Adipose tissue (tissue), 3 donors: Measurements from ENCODE around the gene CWC27. TPM values are rescaled to one million over a fixed set of nuclear protein-coding genes. Genes with fewer than 3 reads are reported as not detected.
"Not testable (repeated sequence)": the region's sequence is repeated elsewhere in the genome, so short reads cannot be mapped to it uniquely, and the experiment has no call there.

ENCODE experiments used
- H3K27ac ChIP-seq: one replicate; pipeline ENCODE4 v1.5.1; 2013; ENCODE audit warnings: low read depth, low read length
- WGBS, 3 donors: extraction: QIAGEN DNeasy Blood & Tissue Kit; methylation state at CpG; one replicate each; pipeline ENCODE4 v1.1.7; 2013; 5-methylcytosine and 5-hydroxymethylcytosine counted together
- polyA plus RNA-seq, 3 donors: library from polyadenylated mRNA; stranded (reverse); fragments of 200-250 nt; gene quantifications; one replicate each; pipeline ENCODE4 v1.2.3, GENCODE V29; 2013
- donor health status: healthy with polysubstance abuse.
- donor health status: Bipolar disorder and iron deficiency.
- donor health status: healthy.

Gene CWC27
- polyA plus RNA-seq, 3 donors: 6.3 to 19.0 (median 11.2) TPM

DNA sequence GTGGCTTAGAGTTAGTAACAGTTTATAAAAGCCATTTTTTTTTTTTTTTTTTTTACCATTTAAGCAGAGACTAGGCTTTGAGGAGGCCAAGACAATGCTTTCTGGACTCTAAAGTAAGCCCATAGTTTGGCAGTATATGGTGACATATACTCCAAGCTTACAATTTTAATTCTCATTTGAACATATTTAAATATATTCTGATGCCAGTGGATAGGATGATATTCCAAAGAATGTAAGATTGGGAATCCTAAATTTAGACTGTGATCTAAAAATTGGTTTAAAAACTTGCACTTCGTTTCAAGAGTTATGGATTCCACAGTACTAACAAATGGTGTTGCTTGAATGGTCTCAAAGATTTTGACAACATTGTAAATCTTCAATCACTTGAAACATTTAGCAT is 112.1 kb downstream of the CWC27 start:
- no peak overlapping the region for H3K27ac ChIP-seq
- 96 to 98% (median 97%) methylated on average over 1 of the region's 1 CpG for WGBS, 3 donors

DNA sequence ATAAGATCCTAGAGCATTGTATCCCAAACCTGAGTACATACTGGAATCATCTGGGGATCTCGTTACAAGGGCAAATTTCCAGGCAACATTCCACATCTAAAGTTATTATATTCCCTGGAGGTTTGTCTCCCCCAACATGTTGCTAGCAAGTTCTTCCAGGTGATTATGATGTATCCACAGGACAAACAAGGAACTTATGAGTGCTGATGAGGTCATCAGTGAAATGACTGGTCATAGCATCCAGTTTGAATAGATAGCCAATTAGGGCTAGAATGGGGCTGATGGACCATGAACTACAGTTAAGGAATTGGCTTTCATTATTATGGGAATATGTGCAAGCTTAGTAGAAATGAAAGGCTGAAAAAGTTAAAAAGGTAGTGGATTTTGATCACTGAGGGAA is 115.2 kb downstream of the CWC27 start:
- no peak overlapping the region for H3K27ac ChIP-seq
- WGBS, 3 donors: 89 to 100% (median 93%) methylated on average over 1 of the region's 1 CpG

GRCh38 chr5:64884541-64884940 is 115.8 kb downstream of the CWC27 start:
- WGBS, 3 donors: 93 to 98% (median 96%) methylated on average over 1 of the region's 1 CpG

GRCh38 chr5:64887910-64888309 is 119.2 kb downstream of the CWC27 start:
- 95 to 98% (median 96%) methylated on average over 2 of the region's 2 CpGs for WGBS, 3 donors
- no peak overlapping the region for H3K27ac ChIP-seq

More at GRCh38 chr5:64884541-64884940, 115.8 kb downstream of the CWC27 start:
- no peak overlapping the region for H3K27ac ChIP-seq

DNA sequence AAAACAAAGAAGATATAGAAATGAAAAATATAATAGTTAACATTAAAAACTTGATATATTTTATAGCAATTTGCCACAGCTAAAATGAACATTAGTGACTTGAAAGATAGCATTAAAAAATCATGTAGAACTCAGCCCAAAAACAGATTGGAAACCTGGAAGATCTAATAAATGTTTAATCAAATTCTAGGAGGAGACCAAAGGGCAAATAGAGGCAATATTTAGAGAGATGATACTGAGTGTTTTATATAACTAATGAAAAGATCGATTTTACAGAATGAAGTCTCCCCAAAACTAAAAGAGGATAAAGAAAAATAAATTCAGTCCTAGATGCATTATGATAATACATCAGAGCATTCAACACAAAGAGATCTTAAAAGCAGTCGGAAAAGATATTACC is 127.0 kb downstream of the CWC27 start:
- 96 to 99% (median 98%) methylated on average over 2 of the region's 2 CpGs for WGBS, 3 donors
- H3K27ac ChIP-seq: no peak overlapping the region

- 83 to 93% (median 84%) methylated on average over 1 of the region's 1 CpG for WGBS, 3 donors
- no peak overlapping the region for H3K27ac ChIP-seq
Measured at GRCh38 chr5:64899838-64900237, 131.1 kb downstream of the CWC27 start.

DNA sequence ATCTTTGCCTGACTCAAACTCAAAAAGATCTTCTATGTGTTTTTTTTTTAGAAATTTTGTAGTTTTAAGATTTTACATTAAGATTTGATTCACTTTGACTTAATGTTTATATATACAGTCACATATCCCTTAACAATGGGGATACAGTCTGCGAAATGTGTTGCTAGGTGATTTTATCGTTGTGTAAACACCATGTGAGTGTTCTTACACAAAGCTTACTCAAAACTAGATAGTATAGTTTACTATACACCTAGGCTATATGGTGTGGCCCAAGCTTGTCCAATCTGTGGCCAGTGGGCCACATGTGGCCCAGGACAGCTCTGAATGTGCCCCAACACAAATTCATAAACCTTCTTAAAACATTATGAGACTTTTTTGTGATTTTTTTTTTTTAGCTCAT is 131.9 kb downstream of the CWC27 start:
- H3K27ac ChIP-seq: no peak overlapping the region
- 56 to 94% (median 93%) methylated on average over 2 of the region's 2 CpGs for WGBS, 3 donors

GRCh38 chr5:64907399-64907798 is 138.7 kb downstream of the CWC27 start:
- H3K27ac ChIP-seq: not testable (repeated sequence)

DNA sequence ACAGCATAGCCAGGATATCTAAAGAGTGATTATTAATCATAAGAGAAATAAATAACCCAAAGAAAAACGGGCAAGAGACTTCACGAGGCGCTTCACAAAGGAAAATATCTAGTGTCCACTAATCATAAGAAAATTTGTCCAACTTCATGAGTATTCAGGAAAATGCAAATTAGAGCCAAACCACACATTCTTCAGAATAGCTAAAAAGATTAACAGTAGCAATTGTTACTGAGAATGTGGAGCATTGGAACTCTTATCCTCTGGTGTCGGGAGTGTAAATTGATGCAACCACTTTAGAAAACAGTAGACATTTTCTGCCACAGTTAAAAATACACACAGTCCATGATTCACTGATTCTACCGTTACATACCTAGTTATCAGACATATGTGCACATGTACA is 145.7 kb downstream of the CWC27 start:
- H3K27ac ChIP-seq: no peak overlapping the region
- 90 to 96% (median 91%) methylated on average over 5 of the region's 5 CpGs for WGBS, 3 donors

GRCh38 chr5:64918083-64918482 is 149.4 kb downstream of the CWC27 start:
- WGBS, 3 donors: 73 to 91% (median 75%) methylated on average over 1 of the region's 1 CpG

DNA sequence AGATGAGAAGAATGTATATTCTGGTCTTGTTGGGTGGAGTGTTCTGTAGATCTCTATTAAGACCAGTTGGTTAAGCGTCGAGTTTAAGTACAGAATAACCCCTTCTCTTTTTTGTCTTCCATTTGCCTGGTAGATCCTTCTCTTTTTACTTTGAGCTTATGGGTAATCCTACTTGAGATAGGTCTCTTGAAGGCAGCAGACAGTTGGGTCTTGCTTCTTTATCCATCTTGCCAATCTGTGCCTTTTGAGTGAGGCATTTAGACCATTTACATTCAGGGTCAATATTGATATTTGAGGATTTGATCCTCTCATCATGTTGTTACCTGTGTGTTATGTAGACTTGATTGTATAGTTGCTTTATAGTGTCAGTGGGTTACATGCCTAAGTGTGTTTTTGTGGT is 152.7 kb downstream of the CWC27 start:
- 95 to 98% (median 96%) methylated on average over 2 of the region's 2 CpGs for WGBS, 3 donors

More at GRCh38 chr5:64918083-64918482, 149.4 kb downstream of the CWC27 start:
- H3K27ac ChIP-seq: no peak overlapping the region

GRCh38 chr5:64923151-64923685 is 154.5 kb downstream of the CWC27 start:
- 85 to 89% (median 87%) methylated on average over 6 of the region's 6 CpGs for WGBS, 3 donors
- H3K27ac ChIP-seq: no peak overlapping the region

More for the DNA sequence above, 152.7 kb downstream of the CWC27 start:
- no peak overlapping the region for H3K27ac ChIP-seq

DNA sequence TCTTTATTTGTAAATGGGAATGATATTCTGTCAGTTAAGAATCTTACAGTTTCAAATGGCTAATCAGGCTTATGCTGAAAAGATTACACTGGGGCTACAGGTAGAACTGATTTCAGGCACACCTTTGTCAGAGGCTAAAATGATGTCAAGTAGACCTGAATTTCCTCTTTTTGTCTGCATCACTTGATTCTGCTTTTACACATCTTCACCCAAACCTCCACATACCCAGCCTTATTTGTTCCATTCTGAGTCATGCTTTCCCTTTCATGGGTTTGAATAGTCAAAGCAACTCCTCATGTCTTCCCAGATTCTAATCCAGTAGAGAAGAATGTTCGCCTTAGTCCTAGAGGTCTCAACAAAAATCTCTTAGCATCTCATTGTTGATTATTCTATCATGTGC is 156.4 kb downstream of the CWC27 start:
- WGBS, 3 donors: 93 to 96% (median 93%) methylated on average over 1 of the region's 1 CpG
- no peak overlapping the region for H3K27ac ChIP-seq

DNA sequence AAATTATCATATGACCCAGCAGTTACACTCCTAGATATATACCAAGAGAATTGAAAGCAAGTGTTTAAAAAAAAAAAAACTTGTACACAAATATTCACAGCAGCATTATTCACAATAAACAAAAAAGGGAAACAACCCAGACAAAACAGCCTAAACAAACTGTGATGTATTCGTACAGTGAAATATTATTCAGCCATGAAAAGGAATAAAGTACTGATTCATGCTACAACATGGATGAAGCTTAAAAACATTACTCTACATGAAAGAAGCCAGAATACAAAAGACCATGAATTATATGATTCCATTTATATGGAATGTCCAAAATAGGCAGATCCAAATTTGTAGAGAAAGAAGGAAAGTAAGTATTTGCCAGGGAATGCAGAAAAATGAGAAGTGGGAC is 161.1 kb downstream of the CWC27 start:
- 94 to 100% (median 100%) methylated on average over 1 of the region's 1 CpG for WGBS, 3 donors
- H3K27ac ChIP-seq: no peak overlapping the region

GRCh38 chr5:64930672-64931318 is 162.1 kb downstream of the CWC27 start:
- WGBS, 3 donors: 97 to 99% (median 97%) methylated on average over 2 of the region's 2 CpGs
- H3K27ac ChIP-seq: no peak overlapping the region

DNA sequence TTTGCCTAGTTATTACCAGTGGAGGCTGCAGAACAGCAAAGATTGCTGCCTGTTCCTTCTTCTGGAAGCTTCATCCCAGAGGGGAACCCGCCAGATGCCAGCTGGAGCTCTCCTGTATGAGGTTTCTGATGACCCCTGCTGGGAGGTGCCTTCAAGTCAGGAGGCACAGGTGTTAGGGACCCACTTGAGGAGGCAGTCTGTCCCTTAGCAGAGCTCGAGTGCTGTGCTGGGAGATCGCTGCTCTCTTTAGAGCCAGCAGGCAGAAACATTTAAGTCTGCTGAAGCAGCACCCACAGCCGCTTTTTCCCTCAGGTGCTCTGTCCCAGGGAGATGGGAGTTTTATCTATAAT is 170.7 kb downstream of the CWC27 start:
- not testable (repeated sequence) for H3K27ac ChIP-seq
- WGBS, 3 donors: 85 to 89% (median 89%) methylated on average over 4 of the region's 4 CpGs

DNA sequence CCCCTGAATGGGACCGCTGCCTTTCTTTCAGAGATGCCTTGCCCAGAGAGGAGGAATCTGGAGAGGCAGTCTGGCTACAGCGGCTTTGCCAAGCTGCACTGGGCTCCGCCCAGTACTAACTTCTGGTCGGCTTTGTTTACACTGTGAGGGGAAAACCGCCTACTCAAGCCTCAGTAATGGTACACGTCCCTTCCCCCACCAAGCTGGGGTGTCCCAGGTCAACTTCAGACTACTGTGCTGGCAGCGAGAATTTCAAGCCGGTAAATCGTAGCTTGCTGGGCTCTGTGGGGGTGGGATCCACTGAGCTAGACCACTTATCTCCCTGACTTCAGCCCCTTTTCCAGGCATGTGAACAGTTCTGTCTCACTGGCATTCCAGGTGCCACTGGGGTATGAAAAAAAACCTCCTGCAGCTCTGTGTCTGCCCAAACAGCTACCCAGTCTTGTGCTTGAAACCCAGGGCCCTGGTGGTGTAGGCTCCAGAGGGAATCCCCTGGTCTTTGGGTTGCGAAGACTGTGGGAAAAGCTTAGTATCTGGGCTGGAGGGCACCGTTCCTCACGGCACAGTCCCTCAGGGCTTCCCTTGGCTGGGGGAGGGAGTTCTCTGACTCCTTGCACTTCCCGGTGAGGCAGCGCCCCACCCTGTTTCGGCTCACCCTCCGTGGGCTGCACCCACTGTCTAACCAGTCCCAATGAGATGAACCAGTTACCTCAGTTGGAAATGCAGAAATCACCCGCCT is 171.2 kb downstream of the CWC27 start:
- WGBS, 3 donors: 70 to 75% (median 70%) methylated on average over 17 of the region's 17 CpGs

DNA sequence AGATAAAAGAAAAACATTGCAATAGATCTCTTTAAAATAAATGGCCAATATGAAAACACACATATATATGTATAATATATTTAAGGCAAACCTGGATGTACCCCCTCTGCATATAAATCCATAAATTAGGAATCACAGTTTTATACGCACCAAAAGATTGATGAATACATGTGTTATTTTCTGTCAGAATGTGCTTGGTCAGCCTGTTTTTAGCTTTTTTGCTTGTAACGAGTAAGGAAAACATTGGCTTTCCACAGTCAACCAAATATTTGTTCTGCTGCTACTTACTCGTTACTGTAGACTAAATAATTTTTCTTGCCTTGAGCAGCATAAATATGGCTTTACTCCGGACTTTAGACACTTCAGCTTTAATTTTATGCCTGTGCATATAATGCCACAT is 173.7 kb downstream of the CWC27 start:
- 84 to 96% (median 89%) methylated on average over 4 of the region's 4 CpGs for WGBS, 3 donors
- no peak overlapping the region for H3K27ac ChIP-seq

More for the DNA sequence above, 171.2 kb downstream of the CWC27 start:
- H3K27ac ChIP-seq: no peak overlapping the region

- H3K27ac ChIP-seq: no peak overlapping the region
Measured at GRCh38 chr5:64944868-64945267, 176.1 kb downstream of the CWC27 start.

DNA sequence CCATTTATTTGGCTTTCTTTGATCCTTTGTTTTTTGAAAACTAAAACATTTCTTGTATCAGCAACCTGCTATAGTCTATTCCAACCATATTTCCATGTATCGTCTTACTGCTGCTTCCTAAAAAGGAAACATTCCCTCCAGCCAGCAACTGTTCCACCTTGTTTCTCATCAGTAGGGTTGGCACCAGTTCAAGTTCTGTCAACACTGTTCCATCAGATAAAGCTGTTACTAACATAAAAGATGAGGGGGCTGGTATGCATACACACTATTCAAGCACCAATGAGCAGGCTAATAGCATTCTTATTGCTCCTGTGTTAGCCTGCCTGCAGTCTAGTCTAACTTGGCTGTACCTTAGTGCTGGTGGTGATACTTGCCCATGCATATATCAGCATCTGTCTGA is 178.3 kb downstream of the CWC27 start:
- no peak overlapping the region for H3K27ac ChIP-seq
- 41 to 89% (median 88%) methylated on average over 1 of the region's 1 CpG for WGBS, 3 donors
